Measurements from ENCODE around the gene SLC13A2.

The SLC13A2 gene

GRCh38 chr17:28538296-28538895 lies 65.0 kb downstream of the SLC13A2 start:
- DNase-seq = no peak

GRCh38 chr17:28540231-28540630 lies 66.8 kb downstream of the SLC13A2 start:
- DNase-seq = no peak

GRCh38 chr17:28541439-28541838 lies 68.0 kb downstream of the SLC13A2 start:
- no peak for DNase-seq

GRCh38 chr17:28544402-28545140 lies 71.1 kb downstream of the SLC13A2 start:
- no peak for DNase-seq

GRCh38 chr17:28545141-28545503 lies 71.7 kb downstream of the SLC13A2 start:
- no peak for DNase-seq

- no peak for DNase-seq
Measured at GRCh38 chr17:28545787-28546415, 72.5 kb downstream of the SLC13A2 start.

GRCh38 chr17:28547096-28547622 lies 73.7 kb downstream of the SLC13A2 start:
- DNase-seq = no peak

Measured in NCI-H146 (cell line).